Activated T-helper 17 cell treated with anti-CD3 and anti-CD28 coated beads, Interleukin-2, amount 50 U/mL, for 72 hours (primary cell): ENCODE results near the gene ANTXR1. TPM values are rescaled to one million over a fixed set of nuclear protein-coding genes. Genes with fewer than 3 reads are reported as not detected.

Experiments
- ATAC-seq: fragments of 150-1000 bp; cut with Tn5 transposase; replicated peaks from 2 replicates; pipeline ENCODE4 v1.10.0; 2021; ENCODE audit warnings: mild to moderate bottlenecking, moderate library complexity
- H3K27ac Mint-ChIP-seq: one replicate; pipeline ENCODE4 v1.8.0; 2022; ENCODE audit warnings: mixed read lengths
- H3K27me3 Mint-ChIP-seq: one replicate; pipeline ENCODE4 v1.8.0; 2022; ENCODE audit warnings: mixed read lengths
- H3K36me3 Mint-ChIP-seq: one replicate; pipeline ENCODE4 v1.8.0; 2022; ENCODE audit warnings: low read depth, mild to moderate bottlenecking, mixed read lengths
- H3K4me1 Mint-ChIP-seq: one replicate; pipeline ENCODE4 v1.8.0; 2022; ENCODE audit warnings: mixed read lengths
- H3K4me3 Mint-ChIP-seq: one replicate; pipeline ENCODE4 v1.8.0; 2022; ENCODE audit warnings: mild to moderate bottlenecking, mixed read lengths
- H3K9me3 Mint-ChIP-seq: one replicate; pipeline ENCODE4 v1.8.0; 2022; ENCODE audit warnings: mixed read lengths
- total RNA-seq, 2 donors: library from RNA; stranded (reverse); gene quantifications; one replicate each; pipeline ENCODE4 v1.2.3, GENCODE V29; 2022

The ANTXR1 gene
- total RNA-seq, 2 donors from 2014 or later = 0.11 TPM; not detected in 1

GRCh38 chr2:69062307-69062962 lies 49.5 kb downstream of the ANTXR1 start:
- Mint-ChIP-seq H3K36me3 (no peaks in the 10 kb centered on the region), H3K27me3 (peaks cover 69% of the 10 kb centered on the region), H3K4me1 (no peaks in the 10 kb centered on the region), H3K27ac (no peak overlapping the region), H3K4me3 (no peak overlapping the region), H3K9me3 (peaks cover 4% of the 10 kb centered on the region)
- no peak for ATAC-seq

- Mint-ChIP-seq H3K27ac (no peak overlapping the region), H3K36me3 (no peaks in the 10 kb centered on the region), H3K27me3 (peaks cover 47% of the 10 kb centered on the region), H3K4me1 (no peaks in the 10 kb centered on the region), H3K4me3 (no peak overlapping the region), H3K9me3 (peaks cover 4% of the 10 kb centered on the region)
- no peak for ATAC-seq
Observed at GRCh38 chr2:69065735-69066336, 52.9 kb downstream of the ANTXR1 start.

- H3K4me3 Mint-ChIP-seq = no peak overlapping the region
- no peaks in the 10 kb centered on the region for H3K4me1 Mint-ChIP-seq
- H3K36me3 Mint-ChIP-seq = no peaks in the 10 kb centered on the region
- ATAC-seq = no peak
- H3K9me3 Mint-ChIP-seq = peaks cover 4% of the 10 kb centered on the region
- H3K27ac Mint-ChIP-seq = no peak overlapping the region
- H3K27me3 Mint-ChIP-seq = peaks cover 34% of the 10 kb centered on the region
Observed at GRCh38 chr2:69067026-69067630, 54.1 kb downstream of the ANTXR1 start.

GRCh38 chr2:69067866-69068265 lies 54.9 kb downstream of the ANTXR1 start:
- H3K4me1 Mint-ChIP-seq = no peaks in the 10 kb centered on the region

GRCh38 chr2:69070969-69071368 lies 58.0 kb downstream of the ANTXR1 start:
- Mint-ChIP-seq H3K27ac (no peak overlapping the region), H3K4me1 (no peaks in the 10 kb centered on the region), H3K9me3 (no peaks in the 10 kb centered on the region), H3K36me3 (no peaks in the 10 kb centered on the region), H3K4me3 (no peak overlapping the region), H3K27me3 (peaks cover 18% of the 10 kb centered on the region)
- no peak for ATAC-seq

More at GRCh38 chr2:69067866-69068265, 54.9 kb downstream of the ANTXR1 start:
- peaks cover 4% of the 10 kb centered on the region for H3K9me3 Mint-ChIP-seq
- no peaks in the 10 kb centered on the region for H3K36me3 Mint-ChIP-seq
- no peak overlapping the region for H3K27ac Mint-ChIP-seq
- no peak overlapping the region for H3K4me3 Mint-ChIP-seq
- no peak for ATAC-seq
- peaks cover 28% of the 10 kb centered on the region for H3K27me3 Mint-ChIP-seq

GRCh38 chr2:69073928-69074570 lies 61.1 kb downstream of the ANTXR1 start:
- Mint-ChIP-seq H3K4me1 (no peaks in the 10 kb centered on the region), H3K27ac (no peak overlapping the region)
- ATAC-seq = no peak

GRCh38 chr2:69074918-69075317 lies 61.9 kb downstream of the ANTXR1 start:
- no peaks in the 10 kb centered on the region for H3K4me1 Mint-ChIP-seq
- H3K27me3 Mint-ChIP-seq = peaks cover 27% of the 10 kb centered on the region
- no peaks in the 10 kb centered on the region for H3K36me3 Mint-ChIP-seq

More at GRCh38 chr2:69073928-69074570, 61.1 kb downstream of the ANTXR1 start:
- H3K27me3 Mint-ChIP-seq = peaks cover 19% of the 10 kb centered on the region
- no peak overlapping the region for H3K4me3 Mint-ChIP-seq
- no peaks in the 10 kb centered on the region for H3K9me3 Mint-ChIP-seq
- H3K36me3 Mint-ChIP-seq = no peaks in the 10 kb centered on the region

GRCh38 chr2:69075486-69075885 lies 62.5 kb downstream of the ANTXR1 start:
- Mint-ChIP-seq H3K36me3 (no peaks in the 10 kb centered on the region), H3K9me3 (no peaks in the 10 kb centered on the region), H3K27ac (no peak overlapping the region), H3K4me3 (no peak overlapping the region), H3K27me3 (peaks cover 27% of the 10 kb centered on the region), H3K4me1 (no peaks in the 10 kb centered on the region)
- ATAC-seq = no peak

More at GRCh38 chr2:69074918-69075317, 61.9 kb downstream of the ANTXR1 start:
- Mint-ChIP-seq H3K9me3 (no peaks in the 10 kb centered on the region), H3K27ac (no peak overlapping the region), H3K4me3 (no peak overlapping the region)
- ATAC-seq = no peak

- Mint-ChIP-seq H3K27me3 (peaks cover 28% of the 10 kb centered on the region), H3K27ac (no peak overlapping the region), H3K4me1 (no peaks in the 10 kb centered on the region), H3K36me3 (no peaks in the 10 kb centered on the region), H3K9me3 (no peaks in the 10 kb centered on the region), H3K4me3 (no peak overlapping the region)
- no peak for ATAC-seq
Observed at GRCh38 chr2:69076601-69077000, 63.6 kb downstream of the ANTXR1 start.

GRCh38 chr2:69077252-69077950 lies 64.4 kb downstream of the ANTXR1 start:
- no peaks in the 10 kb centered on the region for H3K36me3 Mint-ChIP-seq
- H3K4me3 Mint-ChIP-seq = no peak overlapping the region
- H3K27ac Mint-ChIP-seq = no peak overlapping the region
- H3K27me3 Mint-ChIP-seq = peaks cover 34% of the 10 kb centered on the region
- H3K9me3 Mint-ChIP-seq = no peaks in the 10 kb centered on the region
- no peaks in the 10 kb centered on the region for H3K4me1 Mint-ChIP-seq
- no peak for ATAC-seq

GRCh38 chr2:69080071-69080470 lies 67.1 kb downstream of the ANTXR1 start:
- H3K27ac Mint-ChIP-seq = no peak overlapping the region

GRCh38 chr2:69081001-69081580 lies 68.1 kb downstream of the ANTXR1 start:
- no peak for ATAC-seq
- Mint-ChIP-seq H3K9me3 (no peaks in the 10 kb centered on the region), H3K36me3 (no peaks in the 10 kb centered on the region), H3K4me3 (no peak overlapping the region), H3K4me1 (no peaks in the 10 kb centered on the region), H3K27ac (no peak overlapping the region), H3K27me3 (peaks cover 37% of the 10 kb centered on the region)

More at GRCh38 chr2:69080071-69080470, 67.1 kb downstream of the ANTXR1 start:
- Mint-ChIP-seq H3K27me3 (peaks cover 39% of the 10 kb centered on the region), H3K36me3 (no peaks in the 10 kb centered on the region), H3K9me3 (no peaks in the 10 kb centered on the region), H3K4me3 (no peak overlapping the region), H3K4me1 (no peaks in the 10 kb centered on the region)
- ATAC-seq = no peak

GRCh38 chr2:69081757-69082156 lies 68.8 kb downstream of the ANTXR1 start:
- ATAC-seq = no peak
- no peaks in the 10 kb centered on the region for H3K4me1 Mint-ChIP-seq

GRCh38 chr2:69082430-69082997 lies 69.5 kb downstream of the ANTXR1 start:
- Mint-ChIP-seq H3K4me1 (no peaks in the 10 kb centered on the region), H3K9me3 (no peaks in the 10 kb centered on the region), H3K4me3 (no peak overlapping the region), H3K27ac (no peak overlapping the region), H3K36me3 (no peaks in the 10 kb centered on the region), H3K27me3 (peaks cover 46% of the 10 kb centered on the region)
- ATAC-seq = no peak

More at GRCh38 chr2:69081757-69082156, 68.8 kb downstream of the ANTXR1 start:
- no peaks in the 10 kb centered on the region for H3K36me3 Mint-ChIP-seq
- H3K27ac Mint-ChIP-seq = no peak overlapping the region
- peaks cover 43% of the 10 kb centered on the region for H3K27me3 Mint-ChIP-seq
- H3K4me3 Mint-ChIP-seq = no peak overlapping the region
- no peaks in the 10 kb centered on the region for H3K9me3 Mint-ChIP-seq
